ENCODE results near the gene SECTM1.
A peak's percentile ranks its signal among the peaks of the same experiment; 100 is the strongest.

Gene SECTM1

DNA sequence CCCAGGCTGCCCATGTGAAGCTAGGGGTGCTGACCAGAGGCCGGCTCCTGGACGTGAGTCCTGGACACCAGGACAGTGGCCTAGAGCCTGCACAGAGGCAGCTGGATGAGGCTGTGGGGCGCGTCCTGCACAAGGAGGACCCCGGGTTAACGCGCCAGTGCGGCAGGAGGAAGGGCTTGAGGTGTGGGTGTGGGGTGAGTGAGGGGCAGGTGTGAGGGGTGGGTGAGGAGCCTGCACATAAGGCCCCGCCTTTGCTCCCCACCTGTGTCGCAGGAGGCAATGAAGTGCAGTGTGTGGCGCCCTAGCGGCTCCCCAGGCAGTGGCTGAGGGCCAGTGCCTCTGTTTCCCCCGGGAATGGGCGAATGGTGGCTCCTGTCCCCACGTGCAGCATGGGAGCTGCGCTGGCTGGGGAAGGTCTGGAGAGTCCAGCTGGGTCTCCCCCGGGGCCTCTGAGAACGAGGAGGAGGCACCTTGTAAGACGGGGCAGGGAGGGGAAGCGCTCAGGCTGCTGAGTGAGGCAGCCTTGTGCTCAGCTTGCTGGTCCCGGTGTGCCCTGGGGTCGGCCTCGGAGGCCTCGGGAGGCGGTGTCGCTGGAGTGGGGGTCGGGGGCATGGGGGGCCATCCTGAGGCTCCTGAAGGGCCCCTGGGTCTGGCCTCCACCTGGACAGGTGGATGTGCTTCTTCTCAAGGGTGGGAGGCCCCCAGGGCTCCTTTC lies 19.4 kb downstream of the SECTM1 start:
- no peak for DNase-seq

DNA sequence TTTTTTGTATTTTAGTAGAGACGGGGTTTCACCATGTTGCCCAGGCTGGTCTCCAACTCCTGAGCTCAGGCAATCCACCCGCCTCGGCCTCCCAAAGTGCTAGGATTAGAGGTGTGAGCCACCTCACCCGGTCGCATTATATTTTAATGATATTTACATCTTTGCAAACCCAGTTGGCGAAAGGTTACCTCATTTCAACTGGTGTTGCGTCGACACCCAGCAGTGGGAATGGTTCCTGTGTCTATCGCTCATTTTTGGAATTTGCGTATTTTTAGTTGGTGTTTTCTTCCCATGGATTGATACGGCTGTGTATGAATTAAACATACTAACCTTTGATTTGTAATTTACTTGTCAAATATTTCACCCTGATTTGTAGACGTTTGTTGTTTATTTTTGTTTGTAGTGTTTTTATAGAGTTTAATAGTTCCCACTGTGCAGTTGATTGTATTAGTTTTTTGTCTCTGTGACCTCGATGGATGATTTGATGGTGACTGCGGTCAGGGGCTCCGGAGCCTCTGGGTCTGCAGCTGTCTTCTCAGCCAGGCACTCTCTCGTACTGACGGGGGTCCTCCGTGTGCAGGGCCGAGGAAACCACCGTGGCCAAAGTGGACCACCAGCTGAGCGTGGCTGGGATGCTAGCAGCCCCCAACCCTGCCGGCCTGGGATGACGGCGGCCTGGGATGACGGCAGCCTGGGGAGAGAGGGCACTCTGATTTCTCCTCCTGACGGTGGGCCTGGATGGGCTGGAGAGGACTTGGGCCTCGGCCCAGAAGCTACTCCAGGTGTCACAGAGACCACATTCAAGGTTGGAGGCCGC lies 20.2 kb downstream of the SECTM1 start:
- no peak for DNase-seq

- DNase-seq, result no peak
These were observed 21.6 kb downstream of the SECTM1 start for GRCh38 chr17:82311971-82312370.

DNA sequence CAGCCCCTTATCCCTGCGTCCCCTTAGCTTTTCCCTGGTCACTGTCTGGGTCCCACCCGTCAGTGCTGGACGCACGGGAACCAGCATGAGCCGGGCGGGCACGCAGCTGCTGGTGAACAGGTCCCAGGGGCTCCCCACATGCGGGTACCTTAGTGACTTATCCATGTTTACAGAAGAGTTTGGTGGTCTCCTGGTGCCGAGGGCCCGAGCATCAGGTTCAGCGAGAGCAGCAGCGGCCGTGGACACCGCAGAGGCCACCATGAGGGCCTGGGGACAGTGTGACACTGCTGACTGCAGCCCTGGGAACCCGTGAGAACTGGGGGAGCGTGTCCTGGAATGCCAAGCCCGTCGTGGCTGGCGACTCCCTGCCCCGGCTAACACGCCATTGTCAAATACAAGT lies 22.7 kb downstream of the SECTM1 start:
- no peak for DNase-seq

GRCh38 chr17:82309656-82310570 lies 23.7 kb downstream of the SECTM1 start:
- DNase-seq, result no peak

DNA sequence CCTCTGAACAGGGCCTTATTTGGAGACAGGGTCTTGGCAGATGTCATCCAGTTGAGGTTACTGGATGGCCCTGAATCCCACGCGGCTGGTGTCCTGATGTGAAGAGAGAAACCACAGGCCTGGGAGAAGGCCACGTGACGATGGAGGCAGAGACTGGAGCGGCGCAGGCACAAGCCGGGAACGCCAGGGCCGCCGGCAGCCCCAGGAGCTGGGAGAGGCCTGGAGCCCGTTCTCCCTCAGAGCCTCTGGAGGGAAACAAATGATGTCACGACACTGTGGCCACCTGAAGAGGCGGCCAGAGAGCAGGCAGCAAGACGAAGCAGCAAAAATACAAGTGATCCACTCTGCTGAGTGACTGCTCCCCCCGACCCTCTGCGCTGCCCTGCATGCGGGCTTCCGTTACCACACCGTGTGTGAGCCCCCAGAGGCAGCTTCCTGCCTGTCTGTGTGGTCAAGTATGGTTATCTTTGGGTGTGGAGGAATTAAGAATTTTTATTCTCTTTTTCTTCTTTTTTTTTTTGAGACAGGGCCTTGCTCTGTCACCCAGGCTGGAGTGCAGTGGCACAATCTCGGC lies 27.8 kb downstream of the SECTM1 start:
- no peak for DNase-seq

- DNase-seq, result no peak
These were observed 28.5 kb downstream of the SECTM1 start for GRCh38 chr17:82304826-82305726.

DNA sequence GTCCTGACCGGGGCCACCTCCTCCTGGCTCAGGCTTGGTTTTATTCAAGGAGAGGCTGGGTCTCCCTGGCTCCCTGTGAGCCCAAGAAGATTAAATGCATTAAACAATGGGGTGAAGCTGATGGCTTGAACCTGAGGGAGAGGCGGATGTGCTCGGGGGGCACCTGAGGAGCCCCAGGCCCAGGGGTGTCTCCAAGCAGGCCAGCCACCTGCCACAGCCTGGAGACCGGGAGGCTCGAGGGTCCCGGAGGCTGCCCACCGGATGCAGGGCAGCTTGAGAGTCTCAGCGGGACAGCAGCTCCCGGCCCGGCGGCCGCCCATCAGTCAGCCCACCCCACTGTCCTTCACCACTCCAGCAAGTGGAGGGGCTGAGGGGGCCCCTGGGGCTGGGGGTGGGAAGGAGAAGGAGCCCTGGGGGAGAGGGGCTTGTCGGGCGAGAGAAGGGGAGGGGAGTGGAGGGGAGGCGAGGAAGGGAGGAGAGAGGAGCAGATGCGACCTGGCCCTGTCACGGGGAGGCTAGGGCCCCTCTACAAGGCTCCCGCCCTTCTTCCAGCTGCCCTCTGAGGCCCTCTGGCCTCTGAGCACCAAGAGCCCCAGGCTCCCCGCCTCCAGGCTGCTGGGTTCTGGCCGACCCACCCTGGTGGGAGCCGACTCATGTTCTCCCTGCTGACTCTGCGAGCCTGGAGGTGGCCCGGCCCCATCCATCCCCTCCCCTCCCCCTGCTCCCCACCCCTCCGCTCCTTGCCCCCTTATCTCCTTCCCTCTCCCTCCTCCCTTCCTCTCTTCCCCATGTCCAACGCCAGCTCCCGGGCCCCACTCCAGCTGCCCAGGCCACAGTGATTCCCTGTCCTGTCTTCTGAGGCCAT lies 29.4 kb downstream of the SECTM1 start:
- DNase-seq, result no peak

- DNase-seq, result no peak
These were observed 30.3 kb downstream of the SECTM1 start for GRCh38 chr17:82302991-82303943.

DNA sequence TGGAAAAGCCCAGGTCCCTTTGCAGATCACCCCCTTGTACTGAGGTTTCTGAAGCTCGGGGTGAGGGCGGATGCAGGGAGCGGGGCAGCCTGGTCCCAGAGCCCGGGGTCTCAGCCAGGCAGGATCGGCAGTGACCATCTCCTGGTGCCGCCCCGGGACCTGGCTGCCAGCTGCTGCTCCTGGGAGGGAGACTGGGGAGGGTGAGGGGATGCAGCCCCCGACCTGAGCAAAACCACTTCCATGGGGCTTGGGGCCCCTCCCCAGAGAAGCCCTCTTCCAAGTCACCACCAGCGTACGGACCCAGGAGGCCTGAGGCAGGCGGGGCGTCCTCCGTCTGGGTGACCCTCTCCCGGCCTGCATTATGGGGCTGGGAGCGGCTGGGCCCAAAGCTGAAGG lies 31.0 kb downstream of the SECTM1 start:
- no peak for DNase-seq

DNA sequence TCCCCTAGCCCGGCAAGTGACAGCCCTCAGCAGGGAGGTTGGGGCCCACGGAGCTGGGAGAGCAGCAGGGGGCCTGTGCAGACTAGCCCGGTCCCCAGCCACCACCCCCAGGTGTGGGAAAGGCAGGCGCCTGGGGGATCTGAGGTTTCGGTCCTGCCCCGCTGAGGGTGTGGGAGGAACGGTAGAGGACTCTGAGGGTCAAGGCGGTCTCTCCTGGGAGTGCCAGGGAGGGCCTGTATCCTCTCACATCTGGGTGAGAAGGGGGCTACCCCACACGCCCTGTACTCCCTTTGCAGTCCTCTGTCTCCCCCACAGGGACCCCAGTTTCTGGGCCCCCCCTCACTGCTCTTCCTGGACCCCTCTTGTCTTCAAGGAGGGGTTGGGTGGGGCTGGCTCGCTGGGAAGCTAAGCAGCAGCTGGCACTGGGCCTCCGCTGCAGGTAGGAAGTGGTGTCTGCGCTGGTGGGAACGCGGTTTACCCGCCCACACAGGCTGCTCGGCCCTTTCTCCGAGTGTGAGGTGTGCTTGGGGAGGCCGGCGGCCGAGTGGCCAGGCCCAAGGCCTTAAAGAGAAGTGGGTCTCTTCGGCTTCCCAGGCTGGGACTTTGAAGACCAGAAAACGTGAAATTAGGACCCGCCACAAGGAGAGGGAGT lies 31.5 kb downstream of the SECTM1 start:
- DNase-seq, result no peak

- no peak for DNase-seq
These were observed 32.2 kb downstream of the SECTM1 start for GRCh38 chr17:82301300-82301915.

GRCh38 chr17:82300707-82301270 lies 32.8 kb downstream of the SECTM1 start:
- peak; percentile 89 for DNase-seq

GRCh38 chr17:82300228-82300627 lies 33.3 kb downstream of the SECTM1 start:
- no peak for DNase-seq

- no peak for DNase-seq
These were observed 34.1 kb downstream of the SECTM1 start for GRCh38 chr17:82299452-82299851.

DNA sequence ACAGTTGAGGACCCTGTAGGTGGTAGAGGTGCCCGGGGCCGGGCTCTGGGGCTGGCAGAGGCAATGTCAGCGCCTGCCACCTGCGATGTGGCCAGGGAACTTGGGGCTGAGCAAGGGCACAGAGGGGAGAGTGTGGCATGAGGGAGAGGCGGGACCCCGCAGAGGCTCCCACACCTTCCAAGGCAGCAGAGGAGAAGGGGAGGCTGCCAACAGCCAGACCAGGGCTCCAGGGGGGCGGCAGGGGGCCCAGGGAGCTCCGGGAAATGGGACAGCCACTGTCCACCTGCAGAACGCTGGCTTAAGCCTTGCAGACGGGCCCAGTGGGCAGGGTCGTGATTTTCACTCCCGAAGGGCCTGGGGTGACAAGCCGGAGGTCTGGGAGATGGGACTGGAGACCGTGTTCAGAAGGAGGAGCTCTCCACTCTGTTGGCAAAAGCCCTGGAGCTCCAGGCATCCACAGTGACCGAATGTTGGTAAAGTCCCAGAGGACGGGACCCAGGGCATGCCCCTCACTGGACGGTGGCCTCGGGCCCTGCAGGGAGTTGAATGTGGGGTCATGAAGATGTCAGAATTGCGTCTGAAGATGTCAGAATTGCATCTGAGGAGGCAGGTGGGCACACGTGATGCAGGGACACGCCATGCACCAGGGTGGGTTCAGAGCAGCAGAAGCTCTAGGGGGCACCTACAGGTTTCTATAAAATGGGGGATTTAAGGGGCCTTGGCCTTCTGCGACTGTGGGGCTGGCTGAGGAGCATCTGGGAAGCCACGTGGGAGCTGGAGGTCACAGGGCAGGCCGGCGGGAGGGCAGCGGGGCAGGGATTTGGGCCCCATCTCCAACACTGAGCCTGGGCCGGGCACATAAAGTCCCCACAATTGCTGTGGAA lies 34.8 kb downstream of the SECTM1 start:
- no peak for DNase-seq

Measured in DMS53 (cell line).